Liver (tissue), 9 donors: ENCODE measurements around the gene CD37. TPM values are rescaled to one million over a fixed set of nuclear protein-coding genes. Genes with fewer than 3 reads are reported as not detected.

ENCODE experiments used
- DNase-seq: peaks from one replicate; pipeline ENCODE4 v3.0.0-alpha.2; 2017; ENCODE audit warnings: low spot score
- H3K27ac ChIP-seq, 2 donors: one replicate each; pipeline ENCODE4 v1.7.0; 2013; ENCODE audit warnings: inconsistent platforms in 2 of 2, low read length in 2 of 2, control low read depth in 1 of 2, low read depth in 1 of 2, mild to moderate bottlenecking in 1 of 2
- H3K27me3 ChIP-seq, 4 donors: one replicate each; pipeline versions ENCODE4 v1.6.1 to v1.7.0; 2013; ENCODE audit warnings: low read length in 3 of 4, inconsistent platforms in 1 of 4, mild to moderate bottlenecking in 1 of 4, moderate library complexity in 1 of 4; ENCODE audit not compliant: control insufficient read depth in 4 of 4, insufficient read depth in 4 of 4
- H3K36me3 ChIP-seq, 4 donors: one replicate each; pipeline versions ENCODE4 v1.6.1 to v1.7.0; 2013; ENCODE audit warnings: low read length in 3 of 4, mild to moderate bottlenecking in 3 of 4, low read depth in 1 of 4, moderate library complexity in 1 of 4; ENCODE audit not compliant: control insufficient read depth in 4 of 4, insufficient read depth in 3 of 4
- H3K4me1 ChIP-seq, 4 donors: one replicate each; pipeline versions ENCODE4 v1.6.1 to v1.7.0; 2013; ENCODE audit warnings: low read length in 3 of 4, mild to moderate bottlenecking in 3 of 4, moderate library complexity in 1 of 4; ENCODE audit not compliant: control insufficient read depth in 4 of 4, insufficient read depth in 4 of 4
- H3K4me3 ChIP-seq, 3 donors: one replicate each; pipeline versions ENCODE4 v1.6.1 to v1.7.0; 2013; ENCODE audit warnings: low read length in 3 of 3, control low read depth in 1 of 3, low read depth in 1 of 3, mild to moderate bottlenecking in 1 of 3
- H3K9ac ChIP-seq, 2 donors: one replicate each; pipeline ENCODE4 v1.7.0; 2013; ENCODE audit warnings: low read length in 2 of 2, mild to moderate bottlenecking in 2 of 2, moderate library complexity in 2 of 2, control low read depth in 1 of 2, low read depth in 1 of 2
- H3K9me3 ChIP-seq, 4 donors: one replicate each; pipeline versions ENCODE4 v1.6.1 to v1.7.0; 2013; ENCODE audit warnings: low read length in 3 of 4; ENCODE audit not compliant: control insufficient read depth in 4 of 4
- FOXA2 ChIP-seq: IDR thresholded peaks from 2 replicates; pipeline ENCODE4 v1.6.1; 2016; ENCODE audit warnings: antibody characterized with exemption
- GABPA ChIP-seq, 2 donors: IDR thresholded peaks in 1 of 2; conservative IDR thresholded peaks in 1 of 2; 2 replicates each; pipeline ENCODE4 v1.6.1; 2016; ENCODE audit warnings: antibody characterized with exemption in 2 of 2, mild to moderate bottlenecking in 1 of 2, moderate library complexity in 1 of 2
- HNF4A ChIP-seq, 2 donors: conservative IDR thresholded peaks; 2 replicates each; pipeline ENCODE4 v1.6.1; 2016; ENCODE audit warnings: antibody characterized with exemption in 2 of 2, mild to moderate bottlenecking in 2 of 2
- HNF4G ChIP-seq: IDR thresholded peaks from 2 replicates; pipeline ENCODE4 v1.6.1; 2016; ENCODE audit warnings: antibody characterized with exemption
- NR2F2 ChIP-seq: IDR thresholded peaks from 2 replicates; pipeline ENCODE4 v1.6.1; 2016; ENCODE audit warnings: antibody characterized with exemption
- RXRA ChIP-seq, 2 donors: IDR thresholded peaks; 2 replicates each; pipeline ENCODE4 v1.6.1; 2017 to 2018; ENCODE audit warnings: antibody characterized with exemption in 2 of 2, mild to moderate bottlenecking in 1 of 2
- TAF1 ChIP-seq: conservative IDR thresholded peaks from 2 replicates; pipeline ENCODE4 v1.6.1; 2016; ENCODE audit warnings: antibody characterized with exemption, mild to moderate bottlenecking
- WGBS: extraction: QIAGEN DNeasy Blood & Tissue Kit; methylation state at CpG from one replicate; pipeline ENCODE4 v1.1.7; 2013; 5-methylcytosine and 5-hydroxymethylcytosine counted together
- polyA plus RNA-seq, 2 donors: library from polyadenylated mRNA; stranded (reverse) in 1 of 2; unstranded in 1 of 2; fragments of 200-250 nt in 1 of 2; fragments of >200 nt in 1 of 2; fragmentation: Nextera tagmentation in 1 of 2; extraction: Ambion mirVana in 1 of 2; gene quantifications; one replicate each; pipeline versions ENCODE4 v1.2.1 to v1.2.3, GENCODE V29; 2013 to 2015
- total RNA-seq, 2 donors: library from RNA; depleted of rRNA; stranded (reverse); fragments of >200 nt; gene quantifications; one replicate each; pipeline ENCODE4 v1.2.3, GENCODE V29; 2014
- TF ChIP-seq, protein P1 (sequence below): fragments of 150-350 bp; IDR thresholded peaks from 2 replicates; pipeline ENCODE4 v1.5.1; 2017; ENCODE audit warnings: improper control_type of control experiment, low read depth, low read length; ENCODE audit not compliant: missing input control
- TF ChIP-seq, protein P2 (sequence below): IDR thresholded peaks from 2 replicates; pipeline ENCODE4 v1.6.1; 2016; ENCODE audit warnings: antibody characterized with exemption, mild to moderate bottlenecking
- TF ChIP-seq, protein P3 (sequence below): IDR thresholded peaks from 2 replicates; pipeline ENCODE4 v1.6.1; 2016; ENCODE audit warnings: antibody characterized with exemption
- donor health status: healthy.
- donor health status: healthy.
- donor health status: healthy.
- donor health status: healthy.
- donor health status: healthy.

The CD37 gene
- total and polyA plus RNA-seq, 4 donors = 2.9 to 9.6 (median 3.9) TPM

DNA sequence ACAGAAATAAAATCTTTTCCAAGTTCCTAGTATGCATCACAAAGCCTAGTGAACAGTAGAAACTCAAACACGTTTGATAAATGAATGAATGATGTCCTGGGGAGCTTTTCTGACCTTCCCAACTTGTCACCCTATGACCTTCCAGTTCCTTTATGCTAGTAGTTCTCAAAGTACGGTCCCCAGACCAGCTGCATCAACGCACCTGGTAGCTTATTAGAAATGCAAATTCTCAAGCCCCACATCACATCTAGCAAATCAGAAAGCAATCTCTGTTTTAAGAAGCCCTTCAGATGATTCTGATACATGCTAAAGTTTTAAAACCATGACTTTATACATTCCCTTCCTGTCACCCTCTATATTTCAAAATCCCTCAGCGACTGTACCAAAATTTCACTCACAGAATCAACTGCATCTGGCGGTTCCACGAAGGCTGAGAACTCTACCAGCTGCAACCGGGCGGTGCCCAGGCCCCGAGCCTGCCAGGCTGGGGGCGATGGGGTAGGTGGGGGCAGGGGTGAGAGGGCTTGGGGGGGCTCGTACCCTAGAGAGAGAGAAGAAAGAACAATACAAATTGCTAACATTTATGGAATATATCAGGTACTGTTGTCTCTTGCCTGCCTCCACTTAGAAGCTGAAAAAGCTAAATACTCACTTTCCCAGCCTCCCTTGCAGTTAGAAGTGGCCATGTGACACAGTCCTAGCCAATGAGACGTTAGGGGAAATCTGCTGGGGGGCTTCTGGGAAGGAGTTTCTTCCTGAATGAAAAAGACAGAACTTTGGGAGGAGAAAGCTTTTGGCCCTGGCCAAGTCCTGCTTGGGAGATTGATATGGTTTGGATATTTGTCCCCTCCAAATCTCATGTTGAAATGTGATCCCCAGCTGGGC, 13.3 kb downstream of the CD37 start:
- Histone ChIP-seq H3K4me1 (no peaks in the 10 kb centered on the region), H3K4me3 (no peak overlapping the region), H3K36me3 (peaks cover 0 to 11% (median 5%) of the 10 kb centered on the region in 4 donors), H3K9me3 (no peaks in the 10 kb centered on the region), H3K9ac (no peak overlapping the region), H3K27me3 (no peaks in the 10 kb centered on the region), H3K27ac (no peak overlapping the region)
- TF ChIP-seq TAF1 = no peak
- TF ChIP-seq NR2F2 = no peak
- no peak for TF ChIP-seq HNF4A (conservative IDR thresholded peaks at IDR 0.05)
- TF ChIP-seq, protein P1, sequence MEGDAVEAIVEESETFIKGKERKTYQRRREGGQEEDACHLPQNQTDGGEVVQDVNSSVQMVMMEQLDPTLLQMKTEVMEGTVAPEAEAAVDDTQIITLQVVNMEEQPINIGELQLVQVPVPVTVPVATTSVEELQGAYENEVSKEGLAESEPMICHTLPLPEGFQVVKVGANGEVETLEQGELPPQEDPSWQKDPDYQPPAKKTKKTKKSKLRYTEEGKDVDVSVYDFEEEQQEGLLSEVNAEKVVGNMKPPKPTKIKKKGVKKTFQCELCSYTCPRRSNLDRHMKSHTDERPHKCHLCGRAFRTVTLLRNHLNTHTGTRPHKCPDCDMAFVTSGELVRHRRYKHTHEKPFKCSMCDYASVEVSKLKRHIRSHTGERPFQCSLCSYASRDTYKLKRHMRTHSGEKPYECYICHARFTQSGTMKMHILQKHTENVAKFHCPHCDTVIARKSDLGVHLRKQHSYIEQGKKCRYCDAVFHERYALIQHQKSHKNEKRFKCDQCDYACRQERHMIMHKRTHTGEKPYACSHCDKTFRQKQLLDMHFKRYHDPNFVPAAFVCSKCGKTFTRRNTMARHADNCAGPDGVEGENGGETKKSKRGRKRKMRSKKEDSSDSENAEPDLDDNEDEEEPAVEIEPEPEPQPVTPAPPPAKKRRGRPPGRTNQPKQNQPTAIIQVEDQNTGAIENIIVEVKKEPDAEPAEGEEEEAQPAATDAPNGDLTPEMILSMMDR = no peak
- TF ChIP-seq, protein P2, sequence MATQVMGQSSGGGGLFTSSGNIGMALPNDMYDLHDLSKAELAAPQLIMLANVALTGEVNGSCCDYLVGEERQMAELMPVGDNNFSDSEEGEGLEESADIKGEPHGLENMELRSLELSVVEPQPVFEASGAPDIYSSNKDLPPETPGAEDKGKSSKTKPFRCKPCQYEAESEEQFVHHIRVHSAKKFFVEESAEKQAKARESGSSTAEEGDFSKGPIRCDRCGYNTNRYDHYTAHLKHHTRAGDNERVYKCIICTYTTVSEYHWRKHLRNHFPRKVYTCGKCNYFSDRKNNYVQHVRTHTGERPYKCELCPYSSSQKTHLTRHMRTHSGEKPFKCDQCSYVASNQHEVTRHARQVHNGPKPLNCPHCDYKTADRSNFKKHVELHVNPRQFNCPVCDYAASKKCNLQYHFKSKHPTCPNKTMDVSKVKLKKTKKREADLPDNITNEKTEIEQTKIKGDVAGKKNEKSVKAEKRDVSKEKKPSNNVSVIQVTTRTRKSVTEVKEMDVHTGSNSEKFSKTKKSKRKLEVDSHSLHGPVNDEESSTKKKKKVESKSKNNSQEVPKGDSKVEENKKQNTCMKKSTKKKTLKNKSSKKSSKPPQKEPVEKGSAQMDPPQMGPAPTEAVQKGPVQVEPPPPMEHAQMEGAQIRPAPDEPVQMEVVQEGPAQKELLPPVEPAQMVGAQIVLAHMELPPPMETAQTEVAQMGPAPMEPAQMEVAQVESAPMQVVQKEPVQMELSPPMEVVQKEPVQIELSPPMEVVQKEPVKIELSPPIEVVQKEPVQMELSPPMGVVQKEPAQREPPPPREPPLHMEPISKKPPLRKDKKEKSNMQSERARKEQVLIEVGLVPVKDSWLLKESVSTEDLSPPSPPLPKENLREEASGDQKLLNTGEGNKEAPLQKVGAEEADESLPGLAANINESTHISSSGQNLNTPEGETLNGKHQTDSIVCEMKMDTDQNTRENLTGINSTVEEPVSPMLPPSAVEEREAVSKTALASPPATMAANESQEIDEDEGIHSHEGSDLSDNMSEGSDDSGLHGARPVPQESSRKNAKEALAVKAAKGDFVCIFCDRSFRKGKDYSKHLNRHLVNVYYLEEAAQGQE = no peak
- TF ChIP-seq RXRA (IDR thresholded peaks at IDR 0.05) = no peak
- TF ChIP-seq HNF4G = no peak
- TF ChIP-seq, protein P3, sequence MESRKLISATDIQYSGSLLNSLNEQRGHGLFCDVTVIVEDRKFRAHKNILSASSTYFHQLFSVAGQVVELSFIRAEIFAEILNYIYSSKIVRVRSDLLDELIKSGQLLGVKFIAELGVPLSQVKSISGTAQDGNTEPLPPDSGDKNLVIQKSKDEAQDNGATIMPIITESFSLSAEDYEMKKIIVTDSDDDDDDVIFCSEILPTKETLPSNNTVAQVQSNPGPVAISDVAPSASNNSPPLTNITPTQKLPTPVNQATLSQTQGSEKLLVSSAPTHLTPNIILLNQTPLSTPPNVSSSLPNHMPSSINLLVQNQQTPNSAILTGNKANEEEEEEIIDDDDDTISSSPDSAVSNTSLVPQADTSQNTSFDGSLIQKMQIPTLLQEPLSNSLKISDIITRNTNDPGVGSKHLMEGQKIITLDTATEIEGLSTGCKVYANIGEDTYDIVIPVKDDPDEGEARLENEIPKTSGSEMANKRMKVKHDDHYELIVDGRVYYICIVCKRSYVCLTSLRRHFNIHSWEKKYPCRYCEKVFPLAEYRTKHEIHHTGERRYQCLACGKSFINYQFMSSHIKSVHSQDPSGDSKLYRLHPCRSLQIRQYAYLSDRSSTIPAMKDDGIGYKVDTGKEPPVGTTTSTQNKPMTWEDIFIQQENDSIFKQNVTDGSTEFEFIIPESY = no peak
- WGBS = 94% methylated on average over 12 of the region's 12 CpGs
- no peak for DNase-seq

- Histone ChIP-seq H3K27me3 (no peaks in the 10 kb centered on the region), H3K4me3 (no peak overlapping the region), H3K9me3 (no peaks in the 10 kb centered on the region), H3K9ac (no peak overlapping the region), H3K4me1 (no peaks in the 10 kb centered on the region), H3K27ac (no peak overlapping the region), H3K36me3 (peaks cover 0 to 11% (median 5%) of the 10 kb centered on the region in 4 donors)
- TF ChIP-seq GABPA (IDR thresholded peaks at IDR 0.05 in 1 of 2, conservative IDR thresholded peaks at IDR 0.05 in 1 of 2) (no peak), HNF4G (no peak), FOXA2 (no peak)
- TF ChIP-seq, protein P3 = no peak
- TF ChIP-seq, protein P1 = no peak
- WGBS = 95% methylated on average over 2 of the region's 2 CpGs
- DNase-seq = no peak
These were observed 14.4 kb downstream of the CD37 start for GRCh38 chr19:49349567-49349966.
